Retinal pigment epithelial cell (primary cell): ENCODE data around the gene DAO.
A peak's percentile ranks its signal among the peaks of the same experiment; 100 is the strongest.

Experiments
- DNase-seq: peaks from one replicate; pipeline ENCODE4 v3.0.0-alpha.2; 2010; ENCODE audit warnings: low read depth
- H3K4me3 ChIP-seq: 2 replicates; pipeline ENCODE4 v1.5.1; 2011; ENCODE audit warnings: mild to moderate bottlenecking, low read length, control low read depth, moderate library complexity
- CTCF ChIP-seq: conservative IDR thresholded peaks from 2 replicates; pipeline ENCODE4 v1.5.1; 2011; ENCODE audit warnings: low read depth, low read length, control low read depth, inconsistent platforms

Gene DAO

GRCh38 chr12:108933949-108934348 lies 54.1 kb downstream of the DAO start:
- DNase-seq = no peak
- no peak for TF ChIP-seq CTCF
- no peak overlapping the region for H3K4me3 ChIP-seq

- no peak for TF ChIP-seq CTCF
- no peak for DNase-seq
- no peak overlapping the region for H3K4me3 ChIP-seq
Observed at GRCh38 chr12:108935159-108935763, 55.4 kb downstream of the DAO start.

GRCh38 chr12:108938247-108938924 lies 58.5 kb downstream of the DAO start:
- no peak overlapping the region for H3K4me3 ChIP-seq
- TF ChIP-seq CTCF = no peak
- DNase-seq = no peak

- no peak for TF ChIP-seq CTCF
- no peak overlapping the region for H3K4me3 ChIP-seq
- DNase-seq = peak; percentile 6
Observed at GRCh38 chr12:108939594-108939993, 59.7 kb downstream of the DAO start.

- no peak for TF ChIP-seq CTCF
Observed at GRCh38 chr12:108940138-108940537, 60.2 kb downstream of the DAO start.

GRCh38 chr12:108947097-108947496 lies 67.2 kb downstream of the DAO start:
- no peak for TF ChIP-seq CTCF
- DNase-seq = no peak
- no peak overlapping the region for H3K4me3 ChIP-seq

More at GRCh38 chr12:108940138-108940537, 60.2 kb downstream of the DAO start:
- H3K4me3 ChIP-seq = no peak overlapping the region
- DNase-seq = no peak

GRCh38 chr12:108948367-108948766 lies 68.5 kb downstream of the DAO start:
- H3K4me3 ChIP-seq = no peak overlapping the region
- DNase-seq = no peak
- TF ChIP-seq CTCF = no peak
